HEK293T (cell line): ENCODE data around the gene RHOBTB3.

Source experiments
- ARNT ChIP-seq: fragments of 450-650 bp; IDR thresholded peaks from 2 replicates; pipeline ENCODE4 v1.6.1; 2017; ENCODE audit warnings: mild to moderate bottlenecking
- BHLHE40 ChIP-seq: fragments of 450-650 bp; IDR thresholded peaks from 2 replicates; pipeline ENCODE4 v1.6.1; 2016; ENCODE audit warnings: mild to moderate bottlenecking, moderate library complexity, borderline replicate concordance
- FOXA1 ChIP-seq: fragments of 450-650 bp; IDR thresholded peaks from 2 replicates; pipeline ENCODE4 v1.6.1; 2016; ENCODE audit warnings: mild to moderate bottlenecking
- FOXK2 ChIP-seq: fragments of 450-650 bp; IDR thresholded peaks from 2 replicates; pipeline ENCODE4 v1.6.1; 2016; ENCODE audit warnings: mild to moderate bottlenecking
- FOXM1 ChIP-seq: fragments of 450-650 bp; IDR thresholded peaks from 2 replicates; pipeline ENCODE4 v1.6.1; 2017; ENCODE audit warnings: mild to moderate bottlenecking, borderline replicate concordance
- SP1 ChIP-seq: fragments of 450-650 bp; IDR thresholded peaks from 2 replicates; pipeline ENCODE4 v1.6.1; 2017
- SUZ12 ChIP-seq: fragments of 450-650 bp; IDR thresholded peaks from 2 replicates; pipeline ENCODE4 v1.6.1; 2016; ENCODE audit warnings: mild to moderate bottlenecking
- ZNF384 ChIP-seq: fragments of 450-650 bp; IDR thresholded peaks from 2 replicates; pipeline ENCODE4 v1.6.1; 2016

- TF ChIP-seq FOXM1: no peak
- no peak for TF ChIP-seq SP1
- no peak for TF ChIP-seq FOXA1
- no peak for TF ChIP-seq FOXK2
- TF ChIP-seq SUZ12: no peak
- no peak for TF ChIP-seq ARNT
- no peak for TF ChIP-seq BHLHE40
- TF ChIP-seq ZNF384: no peak
Measured at GRCh38 chr5:95809414-95809960, 78.4 kb downstream of the RHOBTB3 start.
